GM12891 (cell line): ENCODE results near the gene ZCCHC7.
A peak's percentile ranks its signal among the peaks of the same experiment; 100 is the strongest.
"Not testable (repeated sequence)": the region's sequence is repeated elsewhere in the genome, so short reads cannot be mapped to it uniquely, and the experiment has no call there.

Source experiments
- DNase-seq: peaks from one replicate; pipeline ENCODE4 v3.0.0; 2011; ENCODE audit warnings: low spot score; ENCODE audit not compliant: insufficient read length
- FAIRE-seq: peaks from 2 replicates; lab custom pipeline; 2011; peaks lifted over from hg19 to GRCh38; lab: Jason Lieb, UNC
- PAX5 ChIP-seq: IDR thresholded peaks from 2 replicates; pipeline ENCODE4 v1.6.1; 2011; ENCODE audit warnings: low read length, moderate library complexity, mild to moderate bottlenecking; ENCODE audit not compliant: insufficient read depth, severe bottlenecking
- POLR2A ChIP-seq: IDR thresholded peaks from 2 replicates; pipeline ENCODE4 v1.6.1; 2011; ENCODE audit warnings: low read depth, low read length, control low read depth
- POLR2AphosphoS5 ChIP-seq: IDR thresholded peaks from 2 replicates; pipeline ENCODE4 v1.6.1; 2011; ENCODE audit warnings: low read depth, low read length, control low read depth
- POU2F2 ChIP-seq: IDR thresholded peaks from 2 replicates; pipeline ENCODE4 v1.6.1; 2011; ENCODE audit warnings: low read depth, mild to moderate bottlenecking, control low read depth, low read length, moderate library complexity
- SPI1 ChIP-seq: IDR thresholded peaks from 2 replicates; pipeline ENCODE4 v1.6.1; 2011; ENCODE audit warnings: low read depth, low read length, control low read depth
- TAF1 ChIP-seq: IDR thresholded peaks from 2 replicates; pipeline ENCODE4 v1.6.1; 2011; ENCODE audit warnings: low read depth, low read length, control low read depth

The ZCCHC7 gene

DNA sequence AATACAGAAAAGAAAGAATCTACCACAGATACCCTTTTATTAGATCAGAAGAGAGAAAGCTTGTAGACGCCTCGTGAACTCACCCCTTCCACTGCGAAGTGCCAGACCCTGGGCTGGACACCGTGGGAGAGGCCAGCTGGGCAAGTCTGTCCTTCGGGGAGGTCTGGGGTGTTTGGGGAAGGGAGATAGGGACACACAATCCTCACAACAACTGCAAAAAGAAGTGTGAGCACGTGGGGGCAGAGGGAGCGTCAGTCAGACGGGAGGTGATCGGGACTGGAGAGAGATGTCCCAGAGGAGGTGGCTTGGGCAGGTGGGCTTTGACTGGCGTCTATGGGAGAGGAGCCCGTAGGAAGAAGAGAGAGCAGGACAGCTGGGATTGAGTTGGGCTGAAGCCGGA lies 274.9 kb downstream of the ZCCHC7 start:
- DNase-seq (no peak), FAIRE-seq (peak; percentile 77)
- peak; percentile 50; the same call in 1 of the 2 replicates for TF ChIP-seq POLR2AphosphoS5
- TF ChIP-seq POLR2A = 0 out of 2 replicates have a peak, but pooled peaks have one; percentile 31
- no peak for TF ChIP-seq TAF1

DNA sequence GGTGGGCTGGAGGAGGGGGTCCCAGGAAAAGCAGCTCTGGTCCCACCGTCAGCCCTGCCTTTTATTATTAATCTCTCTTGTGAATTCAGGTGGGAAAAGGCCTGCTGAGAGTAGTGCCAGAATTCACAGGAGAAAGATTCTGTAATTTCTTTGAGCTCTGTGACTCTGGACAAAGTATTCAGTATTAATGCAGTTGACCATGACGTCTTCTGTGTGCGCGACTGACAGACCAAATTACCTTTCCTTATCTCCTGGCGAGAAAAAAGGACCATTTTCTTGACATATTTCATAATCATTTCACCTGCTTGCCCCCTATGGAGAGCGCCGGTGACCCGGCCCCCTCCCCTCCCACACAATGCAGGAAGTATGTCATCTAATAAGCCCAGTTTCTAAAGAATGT lies 275.3 kb downstream of the ZCCHC7 start:
- FAIRE-seq = peak; percentile 70
- no peak for TF ChIP-seq TAF1
- TF ChIP-seq PAX5 = no peak
- no peak for TF ChIP-seq SPI1
- TF ChIP-seq POLR2AphosphoS5 = no peak; the same call in 1 of the 2 replicates
- TF ChIP-seq POLR2A = no peak
- no peak for TF ChIP-seq POU2F2
- no peak for DNase-seq

DNA sequence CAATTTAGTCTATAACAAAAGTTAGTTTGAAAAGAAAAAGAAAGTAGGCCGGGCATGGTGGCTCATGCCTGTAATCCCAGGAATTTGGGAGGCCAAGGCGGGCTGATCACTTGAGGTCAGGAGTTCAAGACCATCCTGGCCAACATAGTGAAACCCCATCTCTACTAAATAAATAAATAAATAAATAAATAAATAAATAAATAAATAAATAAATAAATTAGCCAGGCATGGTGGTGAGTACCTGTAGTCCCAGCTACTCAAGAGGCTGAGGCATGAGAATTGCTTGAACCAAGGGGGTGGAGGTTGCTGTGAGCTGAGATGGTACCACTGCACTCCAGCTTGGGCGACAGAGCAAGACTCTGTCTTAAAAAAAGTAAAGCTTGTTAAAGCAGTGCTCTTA lies 277.6 kb downstream of the ZCCHC7 start:
- DNase-seq, FAIRE-seq: not testable (repeated sequence)

DNA sequence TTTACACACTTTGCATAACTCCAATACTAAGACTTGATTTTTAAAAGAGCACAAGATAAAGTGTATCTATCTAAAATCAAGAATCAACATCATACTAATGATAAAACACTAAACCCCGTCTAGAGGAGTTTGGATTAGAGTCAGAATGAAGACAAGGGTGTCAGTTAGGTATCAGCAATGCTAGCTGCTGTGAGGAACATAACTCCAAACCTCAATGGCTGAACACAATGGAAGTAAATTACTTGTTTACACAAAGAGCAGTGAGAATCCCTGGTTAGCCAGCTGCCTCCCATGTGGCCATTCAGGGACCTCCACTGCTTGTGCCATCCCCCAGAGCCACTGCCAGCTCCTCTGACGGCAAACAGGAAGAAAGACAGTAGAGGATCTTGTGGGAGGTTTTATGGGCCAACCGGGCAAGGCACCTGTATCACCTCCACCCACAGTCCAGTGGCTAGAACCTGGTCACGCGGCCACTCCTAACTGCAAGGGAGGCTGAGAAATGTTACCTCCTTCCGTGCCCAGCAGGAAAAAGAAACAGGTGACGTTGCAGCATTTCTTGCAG lies 278.2 kb downstream of the ZCCHC7 start:
- DNase-seq (no peak), FAIRE-seq (peak; percentile 89)
- TF ChIP-seq POLR2A (peak; percentile 26; the same call in 1 of the 2 replicates), POU2F2 (no peak), POLR2AphosphoS5 (peak; percentile 53; the same call in 1 of the 2 replicates), TAF1 (peak; percentile 33; the same call in 1 of the 2 replicates)

DNA sequence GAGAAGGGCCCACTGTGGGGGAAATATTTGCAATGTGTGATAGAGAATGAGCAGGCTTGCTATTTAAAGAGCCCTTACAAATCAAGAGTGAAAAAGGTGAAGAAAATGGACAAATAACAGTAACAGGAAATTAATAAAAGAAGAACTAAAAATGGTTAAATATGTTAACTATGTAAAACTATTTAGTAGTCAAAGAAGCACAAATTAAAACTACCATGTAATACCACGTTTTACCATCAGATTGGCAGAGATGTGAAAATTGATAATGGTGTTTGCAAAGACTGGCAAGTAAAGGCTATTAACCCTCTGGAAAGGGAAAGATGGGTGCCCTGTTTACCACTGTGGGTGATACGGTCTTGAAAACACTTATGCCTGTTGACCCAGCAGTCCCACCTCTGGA lies 279.0 kb downstream of the ZCCHC7 start:
- DNase-seq = no peak
- TF ChIP-seq TAF1 (no peak), POLR2A (no peak), POLR2AphosphoS5 (no peak), PAX5 (no peak), POU2F2 (no peak), SPI1 (no peak)
- FAIRE-seq = peak; percentile 23

DNA sequence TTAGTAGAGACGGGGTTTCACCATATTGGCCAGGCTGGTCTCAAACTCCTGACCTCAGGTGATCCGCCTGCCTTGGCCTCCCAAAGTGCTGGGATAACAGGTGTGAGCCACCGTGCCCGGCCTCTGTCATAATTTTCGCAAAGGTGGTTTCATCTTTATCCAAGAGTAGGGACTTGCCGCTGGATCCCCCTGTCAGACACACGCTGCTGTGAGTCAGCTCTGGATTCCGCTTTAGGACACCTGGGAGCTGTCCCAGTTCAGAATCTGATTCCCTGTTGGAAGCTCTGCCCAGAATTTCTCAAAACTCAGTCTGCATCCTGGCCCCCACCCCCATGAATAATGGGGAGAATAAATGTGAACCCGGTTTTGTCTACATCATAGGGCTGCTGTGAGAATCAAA lies 284.2 kb downstream of the ZCCHC7 start:
- TF ChIP-seq PAX5 (no peak), POLR2AphosphoS5 (no peak), POLR2A (no peak), POU2F2 (no peak; the same call in 1 of the 2 replicates), TAF1 (no peak), SPI1 (no peak)
- DNase-seq (no peak), FAIRE-seq (no peak)

DNA sequence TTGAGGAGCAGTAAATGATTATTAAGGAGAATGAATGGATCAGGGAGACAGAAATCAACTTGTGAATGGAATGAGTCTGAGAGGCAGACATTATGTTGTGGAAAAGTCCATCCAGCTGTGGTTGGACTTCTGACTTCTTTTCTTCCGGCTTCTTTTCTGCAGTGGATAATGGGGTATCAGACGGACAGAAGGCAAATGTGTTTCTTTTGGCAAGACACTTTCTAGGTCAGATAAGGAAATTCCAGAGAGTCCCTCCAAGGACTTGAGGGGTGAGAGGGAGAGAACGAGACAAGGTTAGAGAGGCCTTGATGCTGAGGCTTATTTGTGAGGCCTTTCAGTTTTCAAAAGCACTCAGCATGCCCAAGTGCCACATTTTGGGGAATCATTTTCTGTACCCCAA lies 285.0 kb downstream of the ZCCHC7 start:
- TF ChIP-seq PAX5 (no peak), POU2F2 (no peak), POLR2A (no peak; the same call in 1 of the 2 replicates), POLR2AphosphoS5 (no peak), SPI1 (no peak), TAF1 (no peak)
- DNase-seq (no peak), FAIRE-seq (peak; percentile 66)

DNA sequence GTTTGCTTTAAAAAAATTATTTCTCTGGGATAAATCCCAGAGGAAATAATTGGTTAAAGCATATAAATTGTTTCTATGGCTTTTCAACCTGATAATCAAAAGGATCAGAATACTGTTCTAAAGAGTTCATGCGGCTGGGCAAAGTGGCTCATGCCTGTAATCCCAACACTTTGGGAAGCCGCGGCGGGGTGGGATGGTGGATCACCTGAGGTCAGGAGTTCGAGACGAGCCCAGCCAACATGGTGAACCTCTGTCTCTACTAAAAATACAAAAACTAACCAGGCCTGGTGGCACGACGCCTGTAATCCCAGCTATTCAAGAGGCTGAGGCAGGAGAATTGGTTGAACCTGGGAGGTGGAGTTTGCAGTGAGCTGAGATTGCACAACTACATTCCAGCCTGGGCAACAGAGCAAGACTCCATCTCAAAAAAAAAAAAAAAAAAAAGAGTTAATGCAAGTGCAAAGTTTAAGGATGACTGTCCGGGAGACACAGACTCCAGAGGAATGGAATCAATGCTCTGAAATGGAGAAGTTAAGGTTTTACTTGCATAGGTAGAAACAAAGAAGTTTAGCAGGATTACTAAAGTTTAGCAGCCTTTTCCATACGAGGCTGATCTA lies 285.5 kb downstream of the ZCCHC7 start:
- no peak for DNase-seq
- TF ChIP-seq POU2F2 = no peak
- TF ChIP-seq POLR2AphosphoS5 = no peak
- no peak for TF ChIP-seq PAX5
- TF ChIP-seq TAF1 = no peak
- no peak for TF ChIP-seq SPI1
- TF ChIP-seq POLR2A = no peak; the same call in 1 of the 2 replicates
- no peak for FAIRE-seq

DNA sequence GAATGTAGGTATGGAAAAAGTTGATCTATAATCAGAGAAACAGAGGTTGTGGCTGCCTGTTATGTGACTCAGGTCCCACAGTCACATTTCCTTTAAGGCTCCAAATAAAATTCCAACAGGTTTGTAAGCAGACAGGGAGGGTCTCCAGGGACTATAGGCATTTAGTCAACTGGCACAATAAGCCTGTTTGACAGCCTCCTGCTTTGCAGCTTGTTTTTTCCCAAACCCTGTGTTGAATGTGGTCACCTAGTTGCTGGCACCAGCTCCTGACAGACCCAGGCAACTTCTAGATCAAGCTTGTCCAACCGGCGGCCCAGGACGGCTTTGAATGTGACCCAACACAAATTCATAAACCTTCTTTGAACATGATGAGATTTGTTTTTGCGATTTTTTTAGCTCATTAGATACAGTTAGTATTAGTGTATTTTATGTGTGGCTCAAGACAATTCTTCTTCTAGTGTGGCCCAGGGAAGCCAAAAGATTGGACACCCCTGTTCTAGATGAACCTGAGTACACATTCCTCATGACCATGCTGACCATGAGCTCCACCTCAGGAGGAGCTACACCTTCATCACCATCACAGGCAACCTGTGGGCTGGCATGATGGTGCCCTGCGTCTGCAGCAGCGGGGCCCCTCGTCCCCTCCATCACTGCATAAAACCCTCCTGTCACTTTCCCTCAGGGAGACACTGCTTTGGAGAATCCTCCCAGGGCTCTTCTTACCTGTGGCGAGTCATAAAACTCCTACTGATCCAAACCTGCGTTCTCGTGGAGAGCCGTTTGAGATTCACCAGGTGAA lies 286.4 kb downstream of the ZCCHC7 start:
- FAIRE-seq (peak; percentile 91), DNase-seq (no peak)
- TF ChIP-seq POU2F2 (peak; percentile 46; the same call in 1 of the 2 replicates), TAF1 (no peak), SPI1 (no peak), POLR2AphosphoS5 (peak; percentile 79), PAX5 (no peak), POLR2A (peak; percentile 51)
